Astrocyte (in vitro differentiated cells and primary cell): ENCODE data around the gene PELI3. TPM values are rescaled to one million over a fixed set of nuclear protein-coding genes. Genes with fewer than 3 reads are reported as not detected.

Source experiments
- DNase-seq: peaks from one replicate; pipeline ENCODE4 v3.0.0-alpha.2; 2010; ENCODE audit warnings: low read depth
- FAIRE-seq: peaks from 2 replicates; lab custom pipeline; 2011; peaks lifted over from hg19 to GRCh38; lab: Jason Lieb, UNC
- H2AFZ ChIP-seq: 2 replicates; pipeline ENCODE4 v1.6.0; 2012; ENCODE audit warnings: low read depth, low read length, inconsistent platforms
- H3K27ac ChIP-seq: 2 replicates; pipeline ENCODE4 v1.5.1; 2011; ENCODE audit warnings: low read depth, low read length, inconsistent platforms
- H3K27me3 ChIP-seq: 2 replicates; pipeline ENCODE4 v1.6.0; 2011; ENCODE audit warnings: low read length, inconsistent platforms; ENCODE audit not compliant: insufficient read depth
- H3K36me3 ChIP-seq: 2 replicates; pipeline ENCODE4 v1.5.1; 2011; ENCODE audit warnings: low read length, inconsistent platforms; ENCODE audit not compliant: insufficient read depth
- H3K4me1 ChIP-seq: 2 replicates; pipeline ENCODE4 v1.5.1; 2011; ENCODE audit warnings: low read length, inconsistent platforms; ENCODE audit not compliant: insufficient read depth
- H3K4me2 ChIP-seq: 2 replicates; pipeline ENCODE4 v1.6.0; 2012; ENCODE audit warnings: low read length, inconsistent platforms
- H3K4me3 ChIP-seq: 2 replicates; pipeline ENCODE4 v1.5.1; 2011; ENCODE audit warnings: low read depth, mild to moderate bottlenecking, low read length, inconsistent platforms; ENCODE audit not compliant: insufficient read depth
- H3K79me2 ChIP-seq: 2 replicates; pipeline ENCODE4 v1.6.0; 2012; ENCODE audit warnings: mild to moderate bottlenecking, low read length, inconsistent platforms; ENCODE audit not compliant: insufficient read depth
- H3K9ac ChIP-seq: 2 replicates; pipeline ENCODE4 v1.6.0; 2012; ENCODE audit warnings: mild to moderate bottlenecking, low read length, inconsistent platforms
- H3K9me3 ChIP-seq: 2 replicates; pipeline ENCODE4 v1.5.1; 2012; ENCODE audit warnings: low read depth, mild to moderate bottlenecking, low read length, inconsistent platforms; ENCODE audit not compliant: insufficient read depth
- H4K20me1 ChIP-seq: 2 replicates; pipeline ENCODE4 v1.6.0; 2012; ENCODE audit warnings: low read length, inconsistent platforms; ENCODE audit not compliant: insufficient read depth
- H3K27ac Mint-ChIP-seq: one replicate; pipeline ENCODE4 v1.8.0; 2021; ENCODE audit warnings: mild to moderate bottlenecking, mixed read lengths; ENCODE audit not compliant: unreplicated experiment
- H3K27me3 Mint-ChIP-seq: one replicate; pipeline ENCODE4 v1.8.0; 2021; ENCODE audit warnings: low read depth, mixed read lengths; ENCODE audit not compliant: unreplicated experiment
- H3K36me3 Mint-ChIP-seq: one replicate; pipeline ENCODE4 v1.8.0; 2021; ENCODE audit warnings: low read depth, mixed read lengths; ENCODE audit not compliant: unreplicated experiment
- H3K4me1 Mint-ChIP-seq: one replicate; pipeline ENCODE4 v1.8.0; 2021; ENCODE audit warnings: low read depth, mixed read lengths; ENCODE audit not compliant: unreplicated experiment
- H3K4me3 Mint-ChIP-seq: one replicate; pipeline ENCODE4 v1.8.0; 2021; ENCODE audit warnings: mild to moderate bottlenecking, moderate library complexity, mixed read lengths; ENCODE audit not compliant: unreplicated experiment
- H3K9me3 Mint-ChIP-seq: one replicate; pipeline ENCODE4 v1.8.0; 2021; ENCODE audit warnings: mild to moderate bottlenecking, mixed read lengths; ENCODE audit not compliant: unreplicated experiment
- CTCF ChIP-seq: IDR thresholded peaks from 2 replicates; pipeline ENCODE4 v1.5.1; 2011; ENCODE audit warnings: low read depth, mild to moderate bottlenecking, inconsistent platforms, low read length, moderate library complexity; ENCODE audit not compliant: insufficient read depth
- EZH2 ChIP-seq: IDR thresholded peaks from 2 replicates; pipeline ENCODE4 v1.6.1; 2012; ENCODE audit warnings: mild to moderate bottlenecking, low read length, inconsistent platforms; ENCODE audit not compliant: insufficient read depth
- total RNA-seq: library from RNA; stranded (reverse); gene quantifications from 2 replicates; pipeline ENCODE4 v1.2.1, GENCODE V29; 2021

Gene PELI3
- total RNA-seq, 1 donor from 2014 or later: 4.6 TPM

GRCh38 chr11:66478729-66479393, 12.2 kb downstream of the PELI3 start:
- H4K20me1 ChIP-seq: peaks cover 17% of the 10 kb centered on the region
- peak overlapping the region; percentile 95 for H3K4me3 Mint-ChIP-seq
- DNase-seq: peak; percentile 12
- H3K4me1 Mint-ChIP-seq: peaks cover 5% of the 10 kb centered on the region
- H3K27me3 ChIP-seq: no peaks in the 10 kb centered on the region
- H3K9me3 Mint-ChIP-seq: no peaks in the 10 kb centered on the region
- no peaks in the 10 kb centered on the region for H3K9me3 ChIP-seq
- peak overlapping the region; percentile 94 for H3K9ac ChIP-seq
- H3K79me2 ChIP-seq: peaks cover 21% of the 10 kb centered on the region
- H3K36me3 ChIP-seq: no peaks in the 10 kb centered on the region
- peak overlapping the region; percentile 91 for H3K27ac Mint-ChIP-seq
- no peaks in the 10 kb centered on the region for H3K27me3 Mint-ChIP-seq
- H3K36me3 Mint-ChIP-seq: peaks cover 4% of the 10 kb centered on the region
- peak overlapping the region; percentile 91 for H3K4me2 ChIP-seq
- no peak for FAIRE-seq
- H2AFZ ChIP-seq: no peak overlapping the region
- H3K4me1 ChIP-seq: peaks cover 11% of the 10 kb centered on the region
- peak overlapping the region; percentile 77 for H3K4me3 ChIP-seq
- peak; percentile 64 for TF ChIP-seq CTCF
- TF ChIP-seq EZH2: no peak
- H3K27ac ChIP-seq: peak overlapping the region; percentile 88

GRCh38 chr11:66479394-66480116, 12.8 kb downstream of the PELI3 start:
- Histone ChIP-seq H3K9ac (peak overlapping the region; percentile 94), H2AFZ (peak overlapping the region; percentile 84), H3K27ac (peak overlapping the region; percentile 88), H3K9me3 (no peaks in the 10 kb centered on the region), H3K4me3 (peak overlapping the region; percentile 77), H3K27me3 (no peaks in the 10 kb centered on the region), H3K36me3 (no peaks in the 10 kb centered on the region), H4K20me1 (peaks cover 17% of the 10 kb centered on the region), H3K4me2 (peak overlapping the region; percentile 91), H3K79me2 (peaks cover 21% of the 10 kb centered on the region), H3K4me1 (peaks cover 11% of the 10 kb centered on the region)
- DNase-seq: peak; percentile 28
- no peaks in the 10 kb centered on the region for H3K27me3 Mint-ChIP-seq
- no peaks in the 10 kb centered on the region for H3K9me3 Mint-ChIP-seq
- TF ChIP-seq EZH2: no peak
- no peak for TF ChIP-seq CTCF
- peaks cover 4% of the 10 kb centered on the region for H3K36me3 Mint-ChIP-seq
- FAIRE-seq: no peak
- H3K27ac Mint-ChIP-seq: peak overlapping the region; percentile 91
- peaks cover 5% of the 10 kb centered on the region for H3K4me1 Mint-ChIP-seq
- peak overlapping the region; percentile 95 for H3K4me3 Mint-ChIP-seq
